Islet precursor cell (in vitro differentiated cells): Measurements from ENCODE around the gene PSORS1C1.
"Not testable (repeated sequence)": the region's sequence is repeated elsewhere in the genome, so short reads cannot be mapped to it uniquely, and the experiment has no call there.

Experiments
- DNase-seq: peaks from one replicate; pipeline ENCODE4 v3.0.0-alpha.2; 2018

PSORS1C1 gene

DNA sequence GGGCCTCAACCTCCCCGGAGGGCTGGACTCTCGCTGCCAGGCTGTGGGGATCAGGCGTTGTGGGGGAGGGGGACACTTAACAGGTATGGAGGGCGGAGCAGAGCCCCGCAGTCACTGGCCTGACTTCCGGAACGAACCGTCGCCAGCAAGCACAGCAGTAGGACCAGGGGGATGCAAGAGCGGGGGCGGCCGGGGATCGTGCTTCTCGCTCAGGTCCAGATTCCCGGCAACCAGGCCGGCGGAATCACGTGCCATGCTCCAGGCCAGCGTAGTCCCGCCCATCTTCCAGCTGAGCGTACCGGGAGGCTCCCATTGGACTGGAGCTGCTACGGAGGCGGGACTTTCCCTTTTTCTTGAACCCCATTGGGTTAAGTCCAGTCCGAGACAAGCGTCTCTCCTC lies 65.9 kb downstream of the PSORS1C1 start:
- no peak for DNase-seq

DNA sequence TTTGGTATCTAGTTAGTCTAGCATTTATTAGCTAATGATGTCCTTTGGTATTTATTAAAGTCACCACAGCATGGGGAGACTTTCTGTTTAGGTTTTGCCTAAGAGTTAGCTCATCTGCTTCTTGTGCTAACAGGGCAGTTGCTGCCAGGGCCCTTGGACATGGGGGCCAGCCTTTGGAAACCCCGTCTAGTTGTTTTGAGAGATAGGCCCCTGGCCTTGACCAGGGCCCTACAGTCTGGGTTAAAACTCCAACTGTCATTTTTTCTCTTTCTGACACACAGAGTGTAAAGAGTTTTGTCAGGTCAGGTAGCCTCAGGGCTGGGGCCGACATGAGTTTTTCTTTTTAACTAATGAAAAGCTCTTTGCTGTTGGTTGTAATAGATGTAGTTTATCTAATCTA lies 68.7 kb downstream of the PSORS1C1 start:
- DNase-seq = not testable (repeated sequence)

DNA sequence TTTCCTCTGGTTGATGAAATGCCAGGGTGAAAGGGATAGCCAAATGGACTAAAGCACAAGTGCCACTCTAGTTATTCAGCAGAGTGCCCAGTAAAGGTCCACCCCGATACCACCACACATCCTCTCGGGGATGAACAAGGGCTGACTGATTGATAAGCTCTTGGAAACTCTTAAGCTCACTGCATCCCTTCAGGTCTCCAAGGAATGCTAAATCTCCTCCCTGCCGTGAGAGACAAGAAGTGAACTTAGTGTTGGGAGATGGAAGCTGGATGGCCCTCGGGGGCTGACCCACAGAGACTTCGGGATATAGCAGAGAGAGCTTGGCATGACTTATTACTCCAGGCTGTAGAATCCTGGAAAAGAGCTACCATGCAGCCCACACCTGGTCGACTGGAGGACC lies 69.3 kb downstream of the PSORS1C1 start:
- DNase-seq = not testable (repeated sequence)

DNA sequence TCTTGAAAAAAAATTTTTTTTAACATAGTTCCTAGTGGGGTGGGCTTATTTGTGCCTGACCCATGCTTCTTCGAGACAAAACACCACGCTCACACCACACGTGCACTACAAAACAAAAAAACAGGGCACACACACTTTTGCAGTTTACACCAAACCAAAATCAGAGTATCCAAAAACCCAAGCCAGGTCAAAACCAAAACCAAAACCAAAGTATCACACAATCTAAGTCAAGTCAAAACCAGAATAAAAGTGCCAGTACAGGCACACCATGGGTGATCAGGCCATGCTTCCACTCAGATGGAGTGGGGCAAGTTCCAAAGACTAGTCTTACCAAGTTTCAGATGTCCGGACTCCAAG lies 71.1 kb downstream of the PSORS1C1 start:
- DNase-seq = not testable (repeated sequence)

DNA sequence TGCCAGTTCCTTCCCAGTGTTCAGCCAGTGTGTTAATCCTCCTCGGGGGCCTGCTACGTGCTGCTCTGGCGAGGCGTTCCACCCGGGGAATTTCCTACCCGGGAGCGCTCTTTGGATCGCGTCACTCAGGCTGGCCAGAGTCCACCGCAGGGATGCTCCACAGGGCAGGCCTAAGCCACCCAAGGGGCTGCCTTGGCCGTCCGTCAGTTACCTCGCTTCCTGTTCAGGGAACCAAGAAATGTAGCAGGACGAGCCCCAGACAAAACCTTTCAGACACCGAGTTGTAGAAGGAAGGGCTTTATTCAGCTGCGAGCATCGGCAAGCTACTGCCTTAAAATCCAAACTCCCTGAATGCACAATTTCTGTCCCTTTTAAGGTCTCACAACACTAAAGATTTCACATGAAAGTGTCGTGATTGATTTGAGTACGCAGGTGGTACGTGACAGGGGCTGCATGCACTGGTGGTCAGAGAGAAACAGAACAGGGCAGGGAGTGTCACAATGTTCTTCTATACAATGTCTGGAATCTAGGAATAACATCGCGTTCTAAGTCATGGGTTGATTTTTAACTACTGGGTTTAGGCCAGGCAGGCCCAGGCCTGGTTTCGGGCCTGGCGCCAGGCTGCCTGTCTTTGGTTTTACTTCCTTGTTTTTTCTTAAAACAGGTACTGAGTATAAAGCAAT lies 71.6 kb downstream of the PSORS1C1 start:
- no peak for DNase-seq

DNA sequence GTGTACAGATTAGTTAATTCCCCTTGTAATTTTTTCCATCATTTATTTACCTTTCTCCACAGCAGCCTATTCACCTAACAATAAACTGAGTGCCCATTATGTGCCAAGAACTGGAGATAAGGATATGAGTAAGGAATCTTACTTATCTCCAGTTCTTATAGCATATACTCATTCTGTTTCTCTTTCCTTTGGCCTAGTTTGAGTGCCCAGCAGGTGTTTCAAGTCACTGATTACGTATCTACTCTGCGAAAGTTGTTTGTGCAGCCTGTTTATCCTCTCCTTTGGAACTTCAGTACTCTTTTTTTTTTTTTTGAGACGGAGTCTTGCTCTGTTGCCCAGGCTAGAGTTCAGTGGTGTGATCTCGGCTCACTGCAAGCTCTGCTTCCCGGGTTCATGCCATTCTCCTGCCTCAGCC lies 73.2 kb downstream of the PSORS1C1 start:
- DNase-seq = no peak

DNA sequence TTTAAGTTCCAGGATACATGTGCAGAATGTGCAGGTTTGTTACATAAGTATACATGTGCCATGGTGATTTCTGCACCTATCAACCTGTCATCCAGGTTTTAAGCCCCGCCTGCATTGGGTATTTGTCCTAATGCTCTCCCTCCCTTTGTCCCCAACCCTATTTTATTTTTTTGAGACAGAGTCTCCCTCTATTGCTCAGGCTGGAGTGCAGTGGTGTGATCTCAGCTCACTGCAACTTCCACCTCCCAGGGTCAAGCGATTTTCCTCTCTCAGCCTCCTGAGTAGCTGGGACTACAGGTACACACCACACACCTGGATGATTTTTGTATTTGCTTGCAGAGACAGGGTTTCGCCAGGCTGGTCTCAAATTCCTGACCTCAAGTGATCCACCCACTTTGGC lies 74.6 kb downstream of the PSORS1C1 start:
- not testable (repeated sequence) for DNase-seq
